Uterus (tissue), 2 donors: ENCODE results near the gene RPS6KA2.

Source experiments
- POLR2A ChIP-seq, 2 donors: fragments of 450-650 bp; IDR thresholded peaks; one replicate each; pipeline ENCODE4 v1.6.1; 2016; ENCODE audit warnings: antibody characterized with exemption in 2 of 2, mild to moderate bottlenecking in 1 of 2, moderate library complexity in 1 of 2
- TF ChIP-seq, protein P1 (sequence below), 4 experiments: fragments of 200-600 bp in 2 of 4; fragments of 450-650 bp in 2 of 4; sonication (generic) in 2 of 4; IDR thresholded peaks; one replicate each; pipeline ENCODE4 v1.5.1; 2016 to 2019; ENCODE audit warnings: antibody characterized with exemption in 4 of 4, mild to moderate bottlenecking in 2 of 4, moderate library complexity in 1 of 4

DNA sequence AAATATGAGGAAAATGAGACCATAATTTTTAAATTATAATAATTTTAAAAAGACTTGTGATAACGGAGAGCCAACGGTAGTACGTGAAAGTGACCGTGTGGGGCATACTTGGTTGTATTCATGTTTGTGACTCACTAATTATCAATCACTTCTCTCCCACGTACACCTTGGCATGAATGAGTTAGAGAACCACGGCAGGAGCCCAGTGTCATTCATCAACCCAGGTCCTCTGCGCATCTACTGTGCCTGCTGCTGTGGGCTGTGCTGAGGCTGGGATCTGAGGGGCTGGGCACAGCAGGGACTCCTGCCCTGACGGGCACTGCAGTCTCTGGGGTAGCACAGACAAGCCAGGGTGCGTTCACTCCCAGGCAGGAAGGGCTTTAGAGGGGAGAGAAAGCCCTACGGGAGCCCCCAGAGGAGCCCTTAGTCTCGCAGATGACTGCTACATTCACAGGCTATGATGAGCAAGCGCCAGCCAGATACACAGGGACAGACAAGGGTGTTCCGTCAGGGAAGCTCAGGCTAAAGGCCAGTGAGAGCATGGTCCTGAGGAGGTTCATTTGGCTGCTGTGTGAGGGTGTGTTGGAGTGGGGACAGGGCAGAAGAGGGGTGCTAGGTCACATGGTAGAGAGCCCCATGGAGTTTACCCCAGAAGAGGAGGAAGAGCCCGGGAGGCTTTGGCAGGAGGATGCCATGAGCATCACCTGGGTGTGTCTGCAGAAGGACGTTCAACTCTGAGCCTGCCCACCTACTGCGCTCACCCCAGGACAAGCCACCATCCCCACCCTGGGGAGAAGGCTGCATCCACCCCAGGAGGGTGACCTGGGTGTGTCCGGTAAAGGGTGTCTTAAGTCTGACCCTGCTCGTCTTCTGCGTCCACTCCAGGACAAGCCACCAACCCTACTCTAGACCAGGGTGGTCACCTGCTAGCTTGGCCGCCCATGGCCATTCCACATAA, 8.2 kb upstream of the RPS6KA2 start:
- TF ChIP-seq, protein P1, sequence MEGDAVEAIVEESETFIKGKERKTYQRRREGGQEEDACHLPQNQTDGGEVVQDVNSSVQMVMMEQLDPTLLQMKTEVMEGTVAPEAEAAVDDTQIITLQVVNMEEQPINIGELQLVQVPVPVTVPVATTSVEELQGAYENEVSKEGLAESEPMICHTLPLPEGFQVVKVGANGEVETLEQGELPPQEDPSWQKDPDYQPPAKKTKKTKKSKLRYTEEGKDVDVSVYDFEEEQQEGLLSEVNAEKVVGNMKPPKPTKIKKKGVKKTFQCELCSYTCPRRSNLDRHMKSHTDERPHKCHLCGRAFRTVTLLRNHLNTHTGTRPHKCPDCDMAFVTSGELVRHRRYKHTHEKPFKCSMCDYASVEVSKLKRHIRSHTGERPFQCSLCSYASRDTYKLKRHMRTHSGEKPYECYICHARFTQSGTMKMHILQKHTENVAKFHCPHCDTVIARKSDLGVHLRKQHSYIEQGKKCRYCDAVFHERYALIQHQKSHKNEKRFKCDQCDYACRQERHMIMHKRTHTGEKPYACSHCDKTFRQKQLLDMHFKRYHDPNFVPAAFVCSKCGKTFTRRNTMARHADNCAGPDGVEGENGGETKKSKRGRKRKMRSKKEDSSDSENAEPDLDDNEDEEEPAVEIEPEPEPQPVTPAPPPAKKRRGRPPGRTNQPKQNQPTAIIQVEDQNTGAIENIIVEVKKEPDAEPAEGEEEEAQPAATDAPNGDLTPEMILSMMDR (IDR thresholded peaks at IDR 0.05): no peak
- TF ChIP-seq POLR2A (IDR thresholded peaks at IDR 0.05): no peak
